GM21619 (cell line): Measurements from ENCODE around the gene PDC.
"Not testable (repeated sequence)": the region's sequence is repeated elsewhere in the genome, so short reads cannot be mapped to it uniquely, and the experiment has no call there.

ENCODE experiments used
- ATAC-seq: cut with Tn5 transposase; IDR thresholded peaks from one replicate; pipeline ENCODE4 v1.9.1; 2021; ENCODE audit not compliant: unreplicated experiment

The PDC gene

GRCh38 chr1:186404454-186405051 is 56.4 kb downstream of the PDC start:
- ATAC-seq, result no peak

GRCh38 chr1:186403632-186404031 is 57.3 kb downstream of the PDC start:
- no peak for ATAC-seq

- not testable (repeated sequence) for ATAC-seq
Observed at GRCh38 chr1:186401446-186401845, 59.5 kb downstream of the PDC start.
